Measurements from ENCODE around the gene RAPGEF4.

- no peak for TF ChIP-seq POLR2AphosphoS5 (IDR thresholded peaks at IDR 0.05)
- no peak for TF ChIP-seq CTCF (IDR thresholded peaks at IDR 0.05)
- no peak for TF ChIP-seq POLR2A (IDR thresholded peaks at IDR 0.05)
Measured at GRCh38 chr2:173008786-173009185, 273.1 kb downstream of the RAPGEF4 start.
